DLD1 (cell line): Measurements from ENCODE around the gene PCK1.

Experiments used
- in situ Hi-C: cut with HindIII; loops from 2 replicates; pipeline ENCODE4 v1.10.0; 2017; ENCODE audit warnings: low sequenced_read_pairs

Gene PCK1

GRCh38 chr20:57617079-57617795 is 56.3 kb downstream of the PCK1 start:
- in situ Hi-C loops, result loop anchor here (25.0 kb wide), 2 partner anchors 105 to 470 kb away; no protein-coding TSS in a partner anchor
